ENCODE measurements around the gene C5orf24. TPM values are rescaled to one million over a fixed set of nuclear protein-coding genes. Genes with fewer than 3 reads are reported as not detected.

The C5orf24 gene
- total and polyA plus RNA-seq, 10 of the 15 experiments (the other 5 are each of a cell fraction or from before 2014, with no cell fraction given): 5.4 to 26.8 (median 15.6) TPM

- ChIA-PET POLR2A (no interaction called here), SMC1A (ENCODE audit: uncharacterized antibody, unreplicated experiment) (no interaction called here), RAD21 (ENCODE audit: unreplicated experiment) (interaction anchor here (0.6 kb wide), 1 partner anchor 94 kb away, joined by 3 read pairs; no protein-coding TSS in a partner anchor), CTCF (interaction anchor here (1.0 kb wide), 1 partner anchor 91 kb away, joined by 4 read pairs; the partner anchor contains the start of gene PCBD2)
- FAIRE-seq (peak; percentile 69), DNase-seq (ENCODE audit: low read depth, low spot score) (peak; percentile 17), ATAC-seq (peak; percentile 92)
- Histone ChIP-seq H3K36me3 (ENCODE audit: control insufficient read depth in 2 of 2, insufficient read depth in 2 of 2, low read length in 1 of 2) (peaks cover 4 to 25% of the 10 kb centered on the region in 2 experiments), H3K9me3 (replicated peaks; ENCODE audit: control insufficient read depth, insufficient read depth, low read length) (no peaks in the 10 kb centered on the region), H3K4me3 (no peak overlapping the region), H3K27me3 (replicated peaks in 1 of 2; ENCODE audit: control insufficient read depth in 2 of 2, insufficient read depth in 2 of 2, low read length in 1 of 2) (no peaks in the 10 kb centered on the region), H3K4me1 (ENCODE audit: control insufficient read depth, insufficient read depth, low read length) (peaks cover 16% of the 10 kb centered on the region), H2AFZ (ENCODE audit: control insufficient read depth, low read depth, low read length) (no peak overlapping the region; the same call in 1 of the 2 replicates), H3K9ac (ENCODE audit: control insufficient read depth, insufficient read depth, low read length) (no peak overlapping the region), H3K79me2 (ENCODE audit: control insufficient read depth, insufficient read depth, low read length) (no peaks in the 10 kb centered on the region), H3K27ac (ENCODE audit: control insufficient read depth, insufficient read depth) (no peak overlapping the region), H4K20me1 (ENCODE audit: control insufficient read depth, insufficient read depth) (no peaks in the 10 kb centered on the region), H3K4me2 (ENCODE audit: control insufficient read depth, insufficient read depth) (no peak overlapping the region; the same call in 1 of the 2 replicates)
- TF ChIP-seq JUNB (IDR thresholded peaks at IDR 0.05): peak; percentile 24; the same call in 1 of the 2 replicates
- TF ChIP-seq CBFB (IDR thresholded peaks at IDR 0.05; ENCODE audit: low read depth): no peak; the same call in 1 of the 2 replicates
- peak; percentile 65; the same call in 1 of the 2 replicates for TF ChIP-seq RUNX3 (IDR thresholded peaks at IDR 0.05; ENCODE audit: low read length)
- peak; percentile 26; the same call in 1 of the 2 replicates for TF ChIP-seq SPI1 (IDR thresholded peaks at IDR 0.05; ENCODE audit: borderline replicate concordance, insufficient read depth, low read depth, low read length)
- no peak for TF ChIP-seq RAD51 (IDR thresholded peaks at IDR 0.05)
- TF ChIP-seq, protein P1, sequence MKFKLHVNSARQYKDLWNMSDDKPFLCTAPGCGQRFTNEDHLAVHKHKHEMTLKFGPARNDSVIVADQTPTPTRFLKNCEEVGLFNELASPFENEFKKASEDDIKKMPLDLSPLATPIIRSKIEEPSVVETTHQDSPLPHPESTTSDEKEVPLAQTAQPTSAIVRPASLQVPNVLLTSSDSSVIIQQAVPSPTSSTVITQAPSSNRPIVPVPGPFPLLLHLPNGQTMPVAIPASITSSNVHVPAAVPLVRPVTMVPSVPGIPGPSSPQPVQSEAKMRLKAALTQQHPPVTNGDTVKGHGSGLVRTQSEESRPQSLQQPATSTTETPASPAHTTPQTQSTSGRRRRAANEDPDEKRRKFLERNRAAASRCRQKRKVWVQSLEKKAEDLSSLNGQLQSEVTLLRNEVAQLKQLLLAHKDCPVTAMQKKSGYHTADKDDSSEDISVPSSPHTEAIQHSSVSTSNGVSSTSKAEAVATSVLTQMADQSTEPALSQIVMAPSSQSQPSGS (IDR thresholded peaks at IDR 0.05; ENCODE audit: low read length): 0 out of 2 replicates have a peak, but pooled peaks have one; percentile 22
- 0 out of 4 replicates have a peak, but pooled peaks of 1 of the 2 experiments have one; percentile 1 for TF ChIP-seq IKZF2 (IDR thresholded peaks at IDR 0.05)
- 0 out of 2 replicates have a peak, but pooled peaks have one; percentile 13 for TF ChIP-seq YY1 (IDR thresholded peaks at IDR 0.05; ENCODE audit: low read depth, low read length)
- TF ChIP-seq TCF7 (IDR thresholded peaks at IDR 0.05; ENCODE audit: borderline replicate concordance): peak; percentile 82
- WGBS (ENCODE audit: insufficient coverage, insufficient replicate concordance, low lambda C conversion rate, missing lambda C conversion rate): 26% methylated on average over 2 of the region's 2 CpGs
- intact Hi-C loops (cut with micrococcal nuclease; ENCODE audit: unreplicated experiment) (loop anchor here (5.0 kb wide), 1 partner anchor 89 kb away; no protein-coding TSS in a partner anchor), in situ Hi-C loops (cut with MboI) (no loop called here)
- BruUV-seq (replicated peaks): no TSS peak
Measured at GRCh38 chr5:134813407-134813806, 32.4 kb upstream of the C5orf24 start.

Data from GM12878 (cell line).